Measurements from ENCODE around the gene ASPSCR1. TPM values are rescaled to one million over a fixed set of nuclear protein-coding genes. Genes with fewer than 3 reads are reported as not detected.
A peak's percentile ranks its signal among the peaks of the same experiment; 100 is the strongest.

Gene ASPSCR1
- total and polyA plus RNA-seq, 9 of the 15 experiments (the other 6 are each of a cell fraction or from before 2014, with no cell fraction given): 0.90 to 36.9 (median 11.6) TPM

- no peak for TF ChIP-seq ZNF785 (CRISPR knock-in tag; IDR thresholded peaks at IDR 0.05)
- no peak for TF ChIP-seq SMAD1 (IDR thresholded peaks at IDR 0.05; ENCODE audit: low read depth, low read length, partially characterized antibody)
- peak; percentile 65 to 99 (median 99) for TF ChIP-seq CTCF (IDR thresholded peaks at IDR 0.05 in 2 of 3, conservative IDR thresholded peaks at IDR 0.05 in 1 of 3; ENCODE audit: insufficient read depth in 2 of 3, low read depth in 1 of 3, low read length in 3 of 3)
- no peak for TF ChIP-seq PHB2 (IDR thresholded peaks at IDR 0.05; ENCODE audit: low read depth)
- no peak for TF ChIP-seq ZNF175 (CRISPR knock-in tag; IDR thresholded peaks at IDR 0.05; ENCODE audit: low read depth)
- TF ChIP-seq FOXO4 (CRISPR knock-in tag; IDR thresholded peaks at IDR 0.05): 0 out of 2 replicates have a peak, but pooled peaks have one; percentile 25
- TF ChIP-seq SMC3 (conservative IDR thresholded peaks at IDR 0.05; ENCODE audit: insufficient read depth, low read depth, low read length): peak; percentile 80
- TF ChIP-seq, protein P1, sequence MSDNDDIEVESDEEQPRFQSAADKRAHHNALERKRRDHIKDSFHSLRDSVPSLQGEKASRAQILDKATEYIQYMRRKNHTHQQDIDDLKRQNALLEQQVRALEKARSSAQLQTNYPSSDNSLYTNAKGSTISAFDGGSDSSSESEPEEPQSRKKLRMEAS (CRISPR knock-in tag; IDR thresholded peaks at IDR 0.05): peak; percentile 66
- TF ChIP-seq KDM1A (IDR thresholded peaks at IDR 0.05): no peak
- peak; percentile 47; the same call in 1 of the 2 replicates for TF ChIP-seq KAT7 (CRISPR knock-in tag; IDR thresholded peaks at IDR 0.05; ENCODE audit: borderline replicate concordance)
- no peak for TF ChIP-seq ZNF507 (tag; conservative IDR thresholded peaks at IDR 0.05)
- no peak for TF ChIP-seq SNIP1 (IDR thresholded peaks at IDR 0.05; ENCODE audit: low read depth)
- TF ChIP-seq PURB (CRISPR knock-in tag; IDR thresholded peaks at IDR 0.05; ENCODE audit: low read depth): no peak
- 0 out of 2 replicates have a peak, but pooled peaks have one; percentile 7 for TF ChIP-seq E2F3 (CRISPR knock-in tag; IDR thresholded peaks at IDR 0.05)
- peak; percentile 51 for TF ChIP-seq ELF1 (tag; IDR thresholded peaks at IDR 0.05)
- 0 out of 2 replicates have a peak, but pooled peaks have one; percentile 15 for TF ChIP-seq TGIF2 (CRISPR knock-in tag; IDR thresholded peaks at IDR 0.05)
- TF ChIP-seq CCNT2 (IDR thresholded peaks at IDR 0.05; ENCODE audit: borderline replicate concordance, extremely low read depth, insufficient read length, low read depth, low read length): peak; percentile 61
- peak; percentile 58 for TF ChIP-seq GABPA (tag; conservative IDR thresholded peaks at IDR 0.05; ENCODE audit: low read depth)
- peak; percentile 18 for TF ChIP-seq ZFP36 (IDR thresholded peaks at IDR 0.05; ENCODE audit: low read depth, low read length, partially characterized antibody)
- TF ChIP-seq TARDBP (IDR thresholded peaks at IDR 0.05): peak; percentile 89; the same call in 1 of the 2 replicates
- TF ChIP-seq EGR1 (conservative IDR thresholded peaks at IDR 0.05): peak; percentile 44; the same call in 1 of the 2 replicates
- TF ChIP-seq NR3C1 (CRISPR knock-in tag; IDR thresholded peaks at IDR 0.05): peak; percentile 52; the same call in 1 of the 2 replicates
- TF ChIP-seq, protein P2, sequence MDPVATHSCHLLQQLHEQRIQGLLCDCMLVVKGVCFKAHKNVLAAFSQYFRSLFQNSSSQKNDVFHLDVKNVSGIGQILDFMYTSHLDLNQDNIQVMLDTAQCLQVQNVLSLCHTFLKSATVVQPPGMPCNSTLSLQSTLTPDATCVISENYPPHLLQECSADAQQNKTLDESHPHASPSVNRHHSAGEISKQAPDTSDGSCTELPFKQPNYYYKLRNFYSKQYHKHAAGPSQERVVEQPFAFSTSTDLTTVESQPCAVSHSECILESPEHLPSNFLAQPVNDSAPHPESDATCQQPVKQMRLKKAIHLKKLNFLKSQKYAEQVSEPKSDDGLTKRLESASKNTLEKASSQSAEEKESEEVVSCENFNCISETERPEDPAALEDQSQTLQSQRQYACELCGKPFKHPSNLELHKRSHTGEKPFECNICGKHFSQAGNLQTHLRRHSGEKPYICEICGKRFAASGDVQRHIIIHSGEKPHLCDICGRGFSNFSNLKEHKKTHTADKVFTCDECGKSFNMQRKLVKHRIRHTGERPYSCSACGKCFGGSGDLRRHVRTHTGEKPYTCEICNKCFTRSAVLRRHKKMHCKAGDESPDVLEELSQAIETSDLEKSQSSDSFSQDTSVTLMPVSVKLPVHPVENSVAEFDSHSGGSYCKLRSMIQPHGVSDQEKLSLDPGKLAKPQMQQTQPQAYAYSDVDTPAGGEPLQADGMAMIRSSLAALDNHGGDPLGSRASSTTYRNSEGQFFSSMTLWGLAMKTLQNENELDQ (CRISPR knock-in tag; IDR thresholded peaks at IDR 0.05; ENCODE audit: borderline replicate concordance): peak; percentile 44; the same call in 1 of the 2 replicates
These were observed 17.9 kb upstream of the ASPSCR1 start (continued) for GRCh38 chr17:81959362-81960129.

All from K562 (cell line).